ENCODE results near the gene XDH. TPM values are rescaled to one million over a fixed set of nuclear protein-coding genes. Genes with fewer than 3 reads are reported as not detected.

The XDH gene
- total RNA-seq, 1 experiment from 2014 or later: not detected

DNA sequence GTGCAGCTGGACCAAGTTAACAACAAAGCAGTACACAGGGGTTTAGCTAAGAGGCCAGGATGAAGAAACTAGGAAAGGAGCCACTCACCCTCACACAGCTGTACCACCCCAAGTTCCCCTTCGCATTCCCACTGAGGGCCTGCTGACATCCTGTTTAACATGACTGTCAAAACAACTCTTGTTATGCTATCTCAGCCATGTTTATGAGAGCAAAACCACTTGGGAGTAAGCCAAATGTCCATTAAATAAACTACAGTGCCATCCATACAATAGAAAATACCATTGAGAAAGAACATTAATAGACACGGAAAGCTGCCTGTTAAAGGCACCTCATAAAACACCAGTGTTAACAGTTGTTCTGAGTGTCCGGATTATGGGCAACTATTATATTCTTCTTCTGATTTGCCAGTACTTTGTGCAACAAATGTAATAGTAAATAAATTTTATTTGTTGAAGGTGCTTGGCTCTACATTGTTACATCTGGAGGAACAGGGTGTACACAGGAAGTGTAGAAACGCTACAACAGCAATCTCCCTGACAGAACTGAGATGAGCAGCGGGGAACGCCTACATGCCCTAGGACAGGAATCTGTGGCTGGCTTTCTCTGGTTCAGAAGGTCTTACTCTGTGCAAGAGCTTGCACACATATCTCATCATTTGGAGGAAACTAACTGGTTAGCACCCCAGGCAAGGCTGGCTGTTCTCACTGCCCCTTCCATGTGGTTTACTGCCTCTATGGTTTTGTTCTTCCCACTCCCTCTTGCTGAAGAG lies 95.0 kb downstream of the XDH start:
- no peak overlapping the region for H3K27ac ChIP-seq
- H3K36me3 ChIP-seq: no peaks in the 10 kb centered on the region
- H3K9me3 ChIP-seq (replicated peaks): no peaks in the 10 kb centered on the region
- peaks cover 3% of the 10 kb centered on the region; the same call in 1 of the 2 replicates for H3K4me1 ChIP-seq
- peak in 1 of 2 experiments; percentile 13 for DNase-seq
- peaks cover 17% of the 10 kb centered on the region for H3K27me3 ChIP-seq
- no peak overlapping the region for H3K4me3 ChIP-seq

DNA sequence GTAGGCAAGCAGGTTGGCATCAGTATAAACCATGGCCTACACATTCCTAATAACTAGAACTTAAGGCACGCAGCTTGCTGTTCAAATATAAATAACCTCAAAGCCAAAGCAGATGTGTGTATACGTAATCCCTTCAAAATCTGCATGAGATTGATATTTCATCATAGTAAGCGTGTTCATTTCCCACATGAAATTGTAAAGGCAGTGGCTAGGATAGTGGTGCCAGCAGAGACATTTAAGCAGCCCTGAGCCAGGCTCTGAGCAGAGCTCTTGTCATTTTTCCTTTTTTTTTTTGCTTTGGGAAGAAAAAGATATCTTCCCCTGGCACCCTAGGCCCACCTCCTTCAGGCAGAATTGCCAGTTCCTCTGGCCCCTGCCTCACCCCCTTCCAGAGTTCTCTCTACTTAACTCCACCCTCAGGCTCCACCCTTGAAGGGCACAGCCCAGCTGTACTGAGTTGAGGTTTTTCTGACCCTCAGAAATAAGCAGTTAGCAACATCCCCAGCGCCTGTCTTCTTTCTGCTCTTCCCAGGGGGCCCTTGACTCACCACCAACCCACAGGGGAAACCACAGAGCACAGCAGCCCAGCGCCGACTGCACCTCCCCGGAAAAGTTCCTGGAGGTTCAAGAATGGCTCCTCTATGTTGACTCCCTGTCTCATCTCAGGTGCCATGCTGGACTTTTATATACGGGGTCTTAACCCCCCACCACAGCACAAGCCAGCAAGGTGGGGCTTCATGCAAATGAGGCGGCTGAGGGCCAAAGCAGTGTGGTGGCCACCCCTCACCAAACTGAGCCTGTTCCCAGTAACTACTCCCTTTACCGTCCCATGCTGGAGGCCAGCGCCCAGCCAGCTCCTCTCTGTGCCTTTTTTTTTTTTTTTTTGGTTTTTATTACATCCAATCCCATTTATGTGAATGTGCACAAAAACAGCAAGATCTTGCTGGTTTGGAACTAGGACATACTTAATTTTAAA lies 95.9 kb downstream of the XDH start:
- H3K9me3 ChIP-seq (replicated peaks): no peaks in the 10 kb centered on the region
- H3K36me3 ChIP-seq: no peaks in the 10 kb centered on the region
- peaks cover 3% of the 10 kb centered on the region; the same call in 1 of the 2 replicates for H3K4me1 ChIP-seq
- peak in 1 of 2 experiments; percentile 42 for DNase-seq
- no peak overlapping the region for H3K4me3 ChIP-seq
- H3K27me3 ChIP-seq: peaks cover 13% of the 10 kb centered on the region
- H3K27ac ChIP-seq: no peak overlapping the region

DNA sequence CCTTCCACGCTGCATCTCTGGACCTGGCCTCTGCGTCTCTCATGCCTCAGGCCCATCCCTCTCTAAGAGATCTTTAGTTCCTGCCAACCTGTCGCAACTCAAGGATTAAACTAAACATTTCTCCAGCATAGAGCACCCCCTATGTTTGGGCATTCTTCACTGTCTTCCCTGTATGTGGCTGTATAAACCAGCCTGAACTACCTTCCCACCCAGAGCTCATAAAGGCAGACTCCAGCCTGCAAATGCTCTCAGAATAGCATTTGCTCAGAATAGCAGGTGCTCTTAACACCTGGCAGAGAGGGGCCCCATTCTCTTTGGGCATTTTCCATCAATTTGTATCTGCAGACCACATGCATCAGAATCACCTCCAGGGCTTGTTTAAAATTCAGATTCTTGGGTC lies 97.1 kb downstream of the XDH start:
- Histone ChIP-seq H3K27ac (no peak overlapping the region), H3K4me1 (peaks cover 3% of the 10 kb centered on the region; the same call in 1 of the 2 replicates), H3K4me3 (no peak overlapping the region), H3K27me3 (peaks cover 13% of the 10 kb centered on the region), H3K36me3 (no peaks in the 10 kb centered on the region), H3K9me3 (replicated peaks) (no peaks in the 10 kb centered on the region)
- no peak for DNase-seq

DNA sequence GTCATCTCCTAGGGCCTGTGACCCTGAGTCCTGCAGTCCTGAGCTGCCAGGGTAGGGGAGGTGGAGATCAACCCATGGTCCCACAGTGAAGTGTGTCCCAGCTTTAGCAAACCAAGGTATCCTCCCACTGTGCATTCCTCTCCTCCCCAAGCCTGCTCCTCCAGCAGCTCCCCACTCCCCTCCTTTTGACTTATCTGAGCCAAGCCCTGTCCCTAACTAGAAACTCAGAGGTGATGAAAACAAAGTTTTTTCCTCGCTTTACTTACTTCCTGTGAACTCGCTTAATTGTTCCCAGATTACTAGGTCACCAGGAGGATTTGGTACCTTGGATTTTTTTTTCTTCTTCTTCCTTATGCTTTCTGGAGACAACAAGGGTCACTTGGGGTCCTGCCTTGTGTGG lies 99.8 kb downstream of the XDH start:
- no peak overlapping the region for H3K27ac ChIP-seq
- H3K27me3 ChIP-seq: peaks cover 9% of the 10 kb centered on the region; the same call in 1 of the 2 replicates
- H3K36me3 ChIP-seq: no peaks in the 10 kb centered on the region
- no peak for DNase-seq
- no peak overlapping the region for H3K4me3 ChIP-seq
- H3K4me1 ChIP-seq: peaks cover 3% of the 10 kb centered on the region; the same call in 1 of the 2 replicates
- H3K9me3 ChIP-seq (replicated peaks): peaks cover 2% of the 10 kb centered on the region; the same call in 1 of the 2 replicates

DNA sequence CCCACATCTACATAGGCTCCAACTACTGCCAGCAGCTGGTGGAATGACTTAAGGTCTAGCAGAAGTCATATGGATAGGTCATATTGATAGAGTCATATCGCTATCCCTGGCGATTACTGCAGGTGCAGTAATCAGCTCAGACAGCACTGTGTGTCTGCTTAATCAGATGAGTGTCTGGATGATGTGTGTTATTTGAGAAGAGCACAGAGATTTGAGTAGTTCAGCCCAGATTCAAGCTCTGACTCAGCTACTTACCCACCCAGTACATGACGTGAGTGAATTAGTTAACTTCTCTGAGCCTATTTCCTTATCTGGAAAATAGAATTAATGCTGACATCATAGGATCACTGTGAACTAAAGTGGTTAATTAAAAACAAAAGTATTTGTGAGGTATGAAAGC lies 101.6 kb downstream of the XDH start:
- Histone ChIP-seq H3K4me1 (no peaks in the 10 kb centered on the region), H3K4me3 (no peak overlapping the region), H3K36me3 (no peaks in the 10 kb centered on the region), H3K27me3 (peaks cover 6% of the 10 kb centered on the region; the same call in 1 of the 2 replicates), H3K27ac (no peak overlapping the region), H3K9me3 (replicated peaks) (peaks cover 2% of the 10 kb centered on the region; the same call in 1 of the 2 replicates)
- DNase-seq: no peak

DNA sequence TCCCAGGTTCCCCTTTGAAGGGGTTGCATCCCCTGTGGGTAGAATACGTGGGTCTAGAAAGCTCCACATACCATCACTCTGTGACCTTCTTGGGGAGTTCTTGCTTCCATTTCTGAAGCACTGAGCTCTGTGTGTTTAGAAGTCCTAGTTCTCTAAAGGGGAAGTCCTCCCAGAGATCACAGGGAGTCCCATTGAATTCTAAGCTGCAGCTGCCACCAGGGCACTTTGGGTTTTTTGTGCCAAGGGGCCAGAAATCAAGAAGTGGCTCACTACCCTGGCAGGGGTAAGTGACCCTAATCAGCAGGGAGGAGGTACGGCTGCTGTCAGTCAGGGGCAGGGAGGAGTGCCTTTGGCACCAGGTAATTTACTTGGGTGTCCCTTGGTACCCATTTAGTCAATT lies 109.7 kb downstream of the XDH start:
- DNase-seq: no peak
- H3K4me3 ChIP-seq: no peak overlapping the region
- no peak overlapping the region for H3K27ac ChIP-seq
- H3K9me3 ChIP-seq (replicated peaks): no peaks in the 10 kb centered on the region
- H3K36me3 ChIP-seq: no peaks in the 10 kb centered on the region
- H3K4me1 ChIP-seq: no peaks in the 10 kb centered on the region
- H3K27me3 ChIP-seq: peaks cover 2% of the 10 kb centered on the region; the same call in 1 of the 2 replicates

DNA sequence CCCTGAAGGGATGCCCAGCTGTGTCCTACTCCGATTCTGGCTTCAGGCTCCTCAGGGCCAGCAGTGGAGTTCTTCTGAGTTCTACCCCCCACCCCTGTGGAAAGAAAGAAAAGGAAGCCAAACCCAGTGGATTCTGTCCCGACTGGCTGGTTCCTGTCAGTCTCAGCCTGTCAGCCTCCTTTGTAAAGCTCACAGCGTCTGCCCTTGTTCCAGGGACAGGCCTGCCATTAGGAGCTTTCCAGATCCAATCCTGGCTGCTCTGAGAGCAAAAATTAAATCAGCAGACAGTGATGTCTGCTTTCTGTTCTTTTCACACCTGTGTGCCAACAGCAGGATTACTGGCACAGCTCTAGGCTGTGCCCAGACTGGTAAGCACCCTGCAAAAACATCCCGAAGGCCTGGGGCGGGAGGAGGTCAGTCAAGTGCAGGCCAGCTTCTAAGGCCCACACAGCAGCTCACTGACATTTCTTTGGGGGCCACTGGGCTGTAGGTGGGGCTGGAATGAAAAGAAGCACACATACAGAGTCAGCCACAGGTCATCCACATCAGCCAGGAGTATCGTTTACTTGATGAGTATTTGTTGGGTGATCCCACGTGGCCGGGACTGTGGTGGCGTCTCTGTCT lies 111.5 kb downstream of the XDH start:
- peaks cover 2% of the 10 kb centered on the region; the same call in 1 of the 2 replicates for H3K27me3 ChIP-seq
- no peaks in the 10 kb centered on the region for H3K36me3 ChIP-seq
- H3K4me3 ChIP-seq: no peak overlapping the region
- no peaks in the 10 kb centered on the region for H3K4me1 ChIP-seq
- H3K9me3 ChIP-seq (replicated peaks): no peaks in the 10 kb centered on the region
- no peak for DNase-seq
- H3K27ac ChIP-seq: no peak overlapping the region

DNA sequence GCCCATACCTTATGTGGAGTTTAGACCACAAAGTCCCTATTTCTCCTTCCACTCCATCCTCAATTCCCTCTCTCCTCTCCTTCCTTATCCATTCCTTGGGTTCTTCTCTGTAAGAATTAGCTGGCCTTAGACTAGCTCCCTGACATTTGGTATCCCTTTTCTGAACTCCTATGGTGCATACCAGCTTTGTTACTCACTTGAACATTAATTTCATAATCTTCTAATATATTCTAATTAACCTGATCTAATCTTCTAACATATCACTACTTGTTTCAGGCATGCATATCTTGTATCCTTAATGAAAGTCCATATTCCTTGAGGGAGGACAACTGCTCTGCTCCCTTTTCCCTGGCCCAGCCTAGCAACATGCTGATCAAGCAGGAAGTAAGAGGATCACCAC lies 114.2 kb downstream of the XDH start:
- no peak overlapping the region for H3K27ac ChIP-seq
- DNase-seq: no peak

DNA sequence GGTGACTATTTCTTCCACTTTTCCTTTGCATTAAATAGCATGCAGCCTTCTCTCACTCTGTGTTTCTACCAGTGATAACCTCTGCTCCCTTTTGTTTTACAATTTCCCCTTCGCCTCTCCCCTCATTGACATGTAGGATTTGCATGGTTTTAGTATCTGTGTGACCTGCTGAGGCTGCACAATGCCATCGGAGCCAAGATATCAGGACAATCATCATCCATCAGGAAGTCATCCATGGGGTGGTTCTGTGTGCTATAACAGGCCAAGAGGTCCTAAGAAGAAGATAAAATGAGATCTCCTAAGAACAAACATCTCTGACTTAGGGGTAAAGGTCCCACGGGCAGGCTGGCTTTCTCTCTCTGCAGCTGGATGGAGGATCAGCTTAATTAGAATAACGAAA lies 115.0 kb downstream of the XDH start:
- no peak overlapping the region for H3K4me3 ChIP-seq
- DNase-seq: no peak
- no peaks in the 10 kb centered on the region for H3K9me3 ChIP-seq (replicated peaks)
- peaks cover 2% of the 10 kb centered on the region; the same call in 1 of the 2 replicates for H3K27me3 ChIP-seq
- no peaks in the 10 kb centered on the region for H3K36me3 ChIP-seq
- no peaks in the 10 kb centered on the region for H3K4me1 ChIP-seq
- H3K27ac ChIP-seq: no peak overlapping the region

More for the DNA sequence above, 114.2 kb downstream of the XDH start:
- H3K4me1 ChIP-seq: no peaks in the 10 kb centered on the region
- H3K36me3 ChIP-seq: no peaks in the 10 kb centered on the region
- no peaks in the 10 kb centered on the region for H3K9me3 ChIP-seq (replicated peaks)
- H3K4me3 ChIP-seq: no peak overlapping the region
- peaks cover 2% of the 10 kb centered on the region; the same call in 1 of the 2 replicates for H3K27me3 ChIP-seq

DNA sequence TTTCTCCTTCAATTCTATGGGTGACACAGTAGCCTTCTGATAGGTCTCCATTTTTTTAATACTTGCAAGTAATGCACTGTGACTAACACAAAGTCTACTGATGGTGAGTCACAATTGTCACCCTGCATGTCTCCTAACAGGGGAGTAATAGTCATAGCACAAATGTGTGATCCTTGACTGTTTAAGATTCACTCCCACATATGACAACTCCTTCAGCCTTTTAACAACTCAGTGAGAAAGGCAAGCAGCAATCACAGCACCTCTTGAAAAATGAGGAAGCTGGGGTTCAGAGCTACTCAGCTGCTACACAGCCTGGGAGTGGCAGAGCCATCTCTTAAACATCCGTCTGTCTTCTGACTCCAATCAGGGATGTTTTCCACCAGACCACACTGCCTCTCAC lies 116.8 kb downstream of the XDH start:
- no peak for DNase-seq
- peaks cover 2% of the 10 kb centered on the region; the same call in 1 of the 2 replicates for H3K27me3 ChIP-seq
- no peaks in the 10 kb centered on the region for H3K9me3 ChIP-seq (replicated peaks)

DNA sequence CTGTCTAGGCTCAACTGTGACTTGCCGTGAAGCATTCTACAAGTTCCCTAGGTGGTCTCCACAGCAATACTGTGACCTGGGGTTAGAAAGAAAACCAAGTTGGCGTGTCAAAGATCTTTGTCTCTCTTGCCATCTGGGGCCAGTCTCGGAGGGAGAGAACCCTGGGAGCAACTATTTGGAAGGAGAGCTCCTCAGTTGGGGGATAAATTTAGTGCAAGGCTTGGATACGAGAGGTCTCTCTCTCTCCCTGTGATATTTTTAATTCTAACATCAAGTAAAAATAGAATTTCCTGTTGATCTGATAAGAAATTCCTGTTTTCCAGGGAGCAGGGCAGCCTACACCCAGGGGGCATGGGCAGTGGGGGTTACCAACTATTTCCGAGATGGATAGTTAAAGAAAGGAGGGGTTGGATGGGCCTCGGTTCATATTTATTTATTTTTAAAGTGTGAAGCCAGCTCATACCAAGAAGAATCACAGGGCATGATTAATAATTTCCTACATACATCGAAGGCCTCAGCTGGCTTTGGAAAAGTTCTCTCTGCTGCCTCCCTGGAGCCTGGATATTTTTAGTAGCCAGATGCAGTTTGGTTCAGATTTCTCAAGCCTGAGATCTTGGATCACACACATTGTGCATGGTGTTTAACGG lies 117.8 kb downstream of the XDH start:
- Histone ChIP-seq H3K27me3 (peaks cover 2% of the 10 kb centered on the region; the same call in 1 of the 2 replicates), H3K4me1 (no peaks in the 10 kb centered on the region), H3K4me3 (no peak overlapping the region), H3K27ac (no peak overlapping the region), H3K9me3 (replicated peaks) (no peaks in the 10 kb centered on the region; the same call in 1 of the 2 replicates), H3K36me3 (no peaks in the 10 kb centered on the region)
- no peak for DNase-seq

More for the DNA sequence above, 116.8 kb downstream of the XDH start:
- H3K4me1 ChIP-seq: no peaks in the 10 kb centered on the region
- H3K36me3 ChIP-seq: no peaks in the 10 kb centered on the region
- H3K4me3 ChIP-seq: no peak overlapping the region
- H3K27ac ChIP-seq: no peak overlapping the region

DNA sequence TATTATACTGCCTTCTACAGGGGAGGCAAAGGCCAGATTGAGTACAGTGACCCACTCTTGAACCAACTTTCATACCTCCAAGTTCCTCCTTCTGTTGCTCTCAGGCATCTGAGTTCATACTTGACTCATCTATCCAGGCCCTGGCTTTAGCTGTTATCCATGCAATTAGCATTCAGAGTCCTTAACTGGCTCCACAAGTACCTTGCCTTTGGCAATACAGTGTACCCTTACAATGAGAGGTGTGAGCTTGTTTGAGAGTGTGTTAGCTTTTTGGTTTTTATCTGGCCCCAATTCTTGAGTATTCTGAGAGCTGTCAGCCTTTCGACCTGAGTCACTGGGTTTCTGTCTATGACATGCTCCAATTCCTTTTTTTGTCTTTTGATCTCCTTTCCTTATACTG lies 120.3 kb downstream of the XDH start:
- Histone ChIP-seq H3K4me3 (no peak overlapping the region), H3K4me1 (no peaks in the 10 kb centered on the region), H3K36me3 (no peaks in the 10 kb centered on the region), H3K27me3 (no peaks in the 10 kb centered on the region), H3K27ac (no peak overlapping the region), H3K9me3 (replicated peaks) (no peaks in the 10 kb centered on the region; the same call in 1 of the 2 replicates)
- DNase-seq: no peak

DNA sequence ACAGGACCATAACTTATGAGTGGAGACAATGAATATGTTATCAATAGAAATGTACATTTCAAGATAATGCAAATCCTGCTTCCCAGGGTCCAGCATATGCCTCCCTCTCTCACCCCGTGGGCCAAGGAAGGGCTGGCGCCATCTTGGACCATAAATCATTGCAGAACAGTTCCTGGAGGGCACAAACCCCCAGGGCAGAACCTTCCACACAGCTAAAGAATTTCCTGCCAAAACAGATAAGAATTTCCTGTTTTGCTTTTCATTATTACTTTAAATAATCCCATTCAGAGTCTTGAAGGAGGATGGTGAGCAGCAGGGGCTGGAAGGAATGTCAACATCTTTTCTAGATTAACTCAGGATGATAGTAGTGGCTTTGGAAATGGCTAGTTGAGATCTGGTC lies 126.9 kb downstream of the XDH start:
- no peaks in the 10 kb centered on the region for H3K4me1 ChIP-seq

More for the DNA sequence above, 126.9 kb downstream of the XDH start:
- Histone ChIP-seq H3K4me3 (no peak overlapping the region), H3K27ac (no peak overlapping the region), H3K36me3 (no peaks in the 10 kb centered on the region), H3K27me3 (peaks cover 6% of the 10 kb centered on the region; the same call in 1 of the 2 replicates), H3K9me3 (replicated peaks) (no peaks in the 10 kb centered on the region; the same call in 1 of the 2 replicates)
- DNase-seq: no peak
